Cardiac muscle cell (in vitro differentiated cells and primary cell): ENCODE data around the gene BEAN1. TPM values are rescaled to one million over a fixed set of nuclear protein-coding genes. Genes with fewer than 3 reads are reported as not detected.

ENCODE experiments used
- DNase-seq, 2 donors: peaks; one replicate each; pipeline versions ENCODE4 v3.0.0 to v3.0.0-alpha.2; 2010 to 2017; ENCODE audit warnings: low read depth in 1 of 2, low spot score in 1 of 2
- H3K27ac ChIP-seq: fragments of 200-600 bp; sonication (generic); 2 replicates; pipeline ENCODE4 v1.5.1; 2016
- H3K27me3 ChIP-seq: fragments of 200-600 bp; sonication (generic); 2 replicates; pipeline ENCODE4 v1.6.0; 2016; ENCODE audit warnings: control low read depth
- H3K36me3 ChIP-seq: fragments of 200-600 bp; sonication (generic); 2 replicates; pipeline ENCODE4 v1.5.1; 2016; ENCODE audit warnings: control low read depth
- H3K4me1 ChIP-seq: fragments of 200-600 bp; sonication (generic); 2 replicates; pipeline ENCODE4 v1.8.1; 2017; ENCODE audit warnings: low read depth, mild to moderate bottlenecking, mixed run types
- H3K4me3 ChIP-seq: fragments of 200-600 bp; sonication (generic); 2 replicates; pipeline ENCODE4 v1.5.1; 2016; ENCODE audit warnings: mild to moderate bottlenecking
- H3K9me3 ChIP-seq: fragments of 200-600 bp; sonication (generic); 2 replicates; pipeline ENCODE4 v1.5.1; 2017; ENCODE audit warnings: low read depth, mild to moderate bottlenecking, control low read depth
- CTCF ChIP-seq: IDR thresholded peaks from 2 replicates; pipeline ENCODE4 v1.5.1; 2012; ENCODE audit warnings: low read depth, mild to moderate bottlenecking, low read length
- polyA plus RNA-seq: library from polyadenylated mRNA; unstranded; fragments of >200 nt; fragmentation: Nextera tagmentation; extraction: Ambion mirVana; gene quantifications from 2 replicates; pipeline ENCODE4 v1.2.1, GENCODE V29; 2016
- total RNA-seq: library from RNA; depleted of rRNA; stranded (reverse); fragments of >200 nt; gene quantifications from 2 replicates; pipeline ENCODE4 v1.2.3, GENCODE V29; 2016

The BEAN1 gene
- total and polyA plus RNA-seq, 2 experiments from 2014 or later, result 1.2 to 2.9 TPM

GRCh38 chr16:66468321-66468965 is 41.3 kb downstream of the BEAN1 start:
- TF ChIP-seq CTCF, result no peak
- no peaks in the 10 kb centered on the region for H3K4me1 ChIP-seq
- peaks cover 2% of the 10 kb centered on the region for H3K27me3 ChIP-seq
- no peak overlapping the region for H3K4me3 ChIP-seq
- no peak for DNase-seq
- H3K36me3 ChIP-seq, result no peaks in the 10 kb centered on the region
- no peak overlapping the region for H3K27ac ChIP-seq
- no peaks in the 10 kb centered on the region for H3K9me3 ChIP-seq

GRCh38 chr16:66469291-66469946 is 42.3 kb downstream of the BEAN1 start:
- H3K9me3 ChIP-seq, result no peaks in the 10 kb centered on the region
- no peak for DNase-seq
- H3K36me3 ChIP-seq, result no peaks in the 10 kb centered on the region
- no peak overlapping the region for H3K4me3 ChIP-seq
- H3K27me3 ChIP-seq, result no peaks in the 10 kb centered on the region
- no peak for TF ChIP-seq CTCF
- no peak overlapping the region for H3K27ac ChIP-seq
- no peaks in the 10 kb centered on the region for H3K4me1 ChIP-seq

GRCh38 chr16:66469947-66470546 is 43.0 kb downstream of the BEAN1 start:
- H3K27ac ChIP-seq, result no peak overlapping the region
- no peaks in the 10 kb centered on the region for H3K36me3 ChIP-seq
- no peak overlapping the region for H3K4me3 ChIP-seq
- H3K4me1 ChIP-seq, result no peaks in the 10 kb centered on the region
- H3K9me3 ChIP-seq, result no peaks in the 10 kb centered on the region
- TF ChIP-seq CTCF, result no peak
- H3K27me3 ChIP-seq, result peaks cover 3% of the 10 kb centered on the region
- DNase-seq, result no peak

- no peak for DNase-seq
- Histone ChIP-seq H3K36me3 (no peaks in the 10 kb centered on the region), H3K9me3 (no peaks in the 10 kb centered on the region), H3K4me1 (no peaks in the 10 kb centered on the region), H3K27ac (no peak overlapping the region), H3K4me3 (no peak overlapping the region), H3K27me3 (peaks cover 7% of the 10 kb centered on the region)
- no peak for TF ChIP-seq CTCF
These were observed 43.5 kb downstream of the BEAN1 start for GRCh38 chr16:66470556-66470955.

- Histone ChIP-seq H3K27me3 (peaks cover 7% of the 10 kb centered on the region), H3K4me1 (no peaks in the 10 kb centered on the region), H3K9me3 (no peaks in the 10 kb centered on the region), H3K36me3 (no peaks in the 10 kb centered on the region), H3K27ac (no peak overlapping the region), H3K4me3 (no peak overlapping the region)
- DNase-seq, result no peak
- TF ChIP-seq CTCF, result no peak
These were observed 44.2 kb downstream of the BEAN1 start for GRCh38 chr16:66471264-66471663.
